ES-I3 (cell line): ENCODE measurements around the gene ANO1.
"Not testable (repeated sequence)": the region's sequence is repeated elsewhere in the genome, so short reads cannot be mapped to it uniquely, and the experiment has no call there.

Experiments
- H3K36me3 ChIP-seq: 2 replicates; pipeline ENCODE4 v1.6.1; 2013; ENCODE audit warnings: mild to moderate bottlenecking, low read length, control low read depth, moderate library complexity; ENCODE audit not compliant: insufficient read depth
- H3K4me1 ChIP-seq: 2 replicates; pipeline ENCODE4 v1.6.1; 2013; ENCODE audit warnings: mild to moderate bottlenecking, control low read depth, low read length; ENCODE audit not compliant: insufficient read depth
- H3K9ac ChIP-seq: 2 replicates; pipeline ENCODE4 v1.6.1; 2013; ENCODE audit warnings: low read depth, mild to moderate bottlenecking, low read length, moderate library complexity
- H3K9me3 ChIP-seq: 2 replicates; pipeline ENCODE4 v1.6.1; 2013; ENCODE audit warnings: mild to moderate bottlenecking, low read length, moderate library complexity; ENCODE audit not compliant: control insufficient read depth, insufficient read depth

ANO1 gene

GRCh38 chr11:70212227-70212811 lies 134.2 kb downstream of the ANO1 start:
- H3K9ac ChIP-seq = no peak overlapping the region

GRCh38 chr11:70217388-70217787 lies 139.3 kb downstream of the ANO1 start:
- H3K9me3 ChIP-seq, H3K9ac ChIP-seq, H3K36me3 ChIP-seq: not testable (repeated sequence)
- H3K4me1 ChIP-seq = peaks cover 13% of the 10 kb centered on the region

More at GRCh38 chr11:70212227-70212811, 134.2 kb downstream of the ANO1 start:
- Histone ChIP-seq H3K36me3 (peaks cover 9% of the 10 kb centered on the region), H3K9me3 (no peaks in the 10 kb centered on the region), H3K4me1 (peaks cover 34% of the 10 kb centered on the region)

DNA sequence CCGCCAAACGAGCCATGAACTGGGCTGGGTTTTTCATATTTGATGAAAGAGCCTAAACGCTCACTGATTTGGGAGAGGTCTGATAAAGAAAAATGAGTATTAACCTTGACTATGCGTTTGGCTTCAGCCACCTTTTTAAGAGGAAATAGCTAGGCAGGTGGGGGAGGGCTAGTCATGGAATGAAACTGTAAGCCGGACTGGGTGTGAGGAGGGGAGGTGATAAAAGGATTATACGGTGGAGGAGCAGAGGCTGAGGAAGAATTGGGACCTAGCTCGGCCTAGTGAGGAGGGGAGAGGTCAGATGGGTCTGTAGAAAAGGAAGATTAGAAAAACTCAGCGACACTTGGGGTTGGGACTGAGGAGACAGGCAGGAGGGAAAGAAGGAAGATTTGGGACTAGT lies 140.0 kb downstream of the ANO1 start:
- not testable (repeated sequence) for H3K9me3 ChIP-seq, H3K9ac ChIP-seq, H3K36me3 ChIP-seq, H3K4me1 ChIP-seq

DNA sequence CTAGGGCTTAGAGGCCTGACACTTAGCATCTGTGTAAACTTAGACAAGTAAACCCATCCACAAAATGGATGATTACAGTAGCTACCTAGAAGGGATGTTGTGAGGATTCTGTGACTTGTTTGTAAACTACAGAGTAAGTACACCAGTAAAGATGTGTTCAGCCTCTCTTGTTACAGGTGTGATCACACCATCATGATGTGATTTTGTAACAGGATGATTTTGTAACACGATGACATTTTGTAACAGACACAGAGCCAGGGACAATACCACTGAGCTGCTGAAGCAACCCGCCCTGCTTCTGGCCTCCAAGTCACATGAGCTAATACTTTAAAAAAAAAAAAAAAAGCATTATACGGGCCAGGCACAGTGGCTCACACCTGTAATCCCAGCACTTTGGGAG lies 142.0 kb downstream of the ANO1 start:
- peaks cover 3% of the 10 kb centered on the region; the same call in 1 of the 2 replicates for H3K4me1 ChIP-seq
- no peaks in the 10 kb centered on the region; the same call in 1 of the 2 replicates for H3K9me3 ChIP-seq
- no peak overlapping the region for H3K9ac ChIP-seq
- H3K36me3 ChIP-seq = no peaks in the 10 kb centered on the region

GRCh38 chr11:70220920-70221319 lies 142.8 kb downstream of the ANO1 start:
- Histone ChIP-seq H3K9ac (no peak overlapping the region), H3K4me1 (no peaks in the 10 kb centered on the region; the same call in 1 of the 2 replicates), H3K9me3 (no peaks in the 10 kb centered on the region; the same call in 1 of the 2 replicates), H3K36me3 (no peaks in the 10 kb centered on the region)

GRCh38 chr11:70225681-70226177 lies 147.6 kb downstream of the ANO1 start:
- Histone ChIP-seq H3K9me3 (no peaks in the 10 kb centered on the region), H3K4me1 (peaks cover 7% of the 10 kb centered on the region; the same call in 1 of the 2 replicates), H3K36me3 (no peaks in the 10 kb centered on the region), H3K9ac (no peak overlapping the region)

DNA sequence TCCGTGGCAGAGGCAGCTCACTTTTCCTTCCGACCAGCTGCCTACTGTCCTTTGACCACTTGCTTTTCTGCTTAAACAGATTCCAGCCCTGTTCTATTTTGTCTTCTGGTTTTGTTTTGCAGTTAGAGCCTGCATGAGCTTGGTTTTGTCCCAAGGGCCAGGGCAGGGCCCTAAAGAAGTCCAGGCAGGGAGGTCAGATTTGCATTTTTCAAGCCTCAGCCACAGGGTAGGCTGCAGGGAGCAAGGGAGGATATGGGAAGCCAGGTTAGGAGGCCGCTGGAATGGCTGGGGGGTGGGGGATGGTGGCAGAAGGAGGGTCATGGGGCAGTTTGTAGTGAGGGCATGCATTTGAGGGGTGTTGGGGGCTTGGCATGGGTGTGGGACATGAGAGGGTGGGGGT lies 148.1 kb downstream of the ANO1 start:
- peaks cover 7% of the 10 kb centered on the region; the same call in 1 of the 2 replicates for H3K4me1 ChIP-seq
- H3K9ac ChIP-seq = no peak overlapping the region
- no peaks in the 10 kb centered on the region for H3K9me3 ChIP-seq
- H3K36me3 ChIP-seq = no peaks in the 10 kb centered on the region

GRCh38 chr11:70226967-70227366 lies 148.8 kb downstream of the ANO1 start:
- Histone ChIP-seq H3K36me3 (no peaks in the 10 kb centered on the region), H3K9me3 (no peaks in the 10 kb centered on the region), H3K9ac (no peak overlapping the region), H3K4me1 (peaks cover 7% of the 10 kb centered on the region; the same call in 1 of the 2 replicates)

- Histone ChIP-seq H3K9me3 (no peaks in the 10 kb centered on the region), H3K9ac (no peak overlapping the region), H3K4me1 (peaks cover 7% of the 10 kb centered on the region; the same call in 1 of the 2 replicates), H3K36me3 (no peaks in the 10 kb centered on the region)
These were observed 151.6 kb downstream of the ANO1 start for GRCh38 chr11:70229737-70230136.

DNA sequence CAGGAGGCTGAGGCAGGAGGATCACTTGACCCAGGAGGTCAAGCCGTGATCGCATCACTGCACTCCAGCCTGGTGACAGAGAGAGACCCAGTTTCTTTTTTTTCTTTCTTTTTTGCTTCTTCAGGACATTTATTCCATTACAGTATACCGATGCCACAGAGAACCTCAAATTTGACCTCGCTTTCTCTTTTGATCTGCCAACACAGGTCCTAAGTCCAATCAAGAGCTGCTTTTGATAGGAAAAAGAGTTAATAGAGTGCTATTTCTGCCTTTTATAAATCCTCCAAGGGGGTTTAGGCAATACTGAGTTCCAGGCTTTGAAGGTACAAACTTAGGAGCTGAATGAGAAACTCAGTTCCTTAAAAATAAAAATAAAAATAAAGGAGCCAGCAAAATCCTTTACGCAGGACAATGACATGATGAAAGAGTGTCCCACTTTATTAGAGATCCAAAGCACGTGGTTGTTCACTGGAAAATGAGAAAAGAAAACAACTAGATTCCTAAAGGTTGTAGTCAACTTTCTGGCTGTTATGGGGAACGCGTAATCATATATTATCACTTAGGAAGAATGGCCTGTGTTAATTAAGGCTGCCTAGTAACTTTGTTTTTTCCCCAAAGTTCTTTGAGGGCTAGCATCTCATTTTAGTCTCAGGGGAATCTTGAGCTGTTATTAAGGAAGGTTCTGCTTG lies 152.2 kb downstream of the ANO1 start:
- H3K4me1 ChIP-seq = peaks cover 7% of the 10 kb centered on the region; the same call in 1 of the 2 replicates
- no peaks in the 10 kb centered on the region for H3K9me3 ChIP-seq
- no peaks in the 10 kb centered on the region for H3K36me3 ChIP-seq
- H3K9ac ChIP-seq = no peak overlapping the region

GRCh38 chr11:70230840-70231710 lies 153.0 kb downstream of the ANO1 start:
- peaks cover 7% of the 10 kb centered on the region; the same call in 1 of the 2 replicates for H3K4me1 ChIP-seq
- H3K9ac ChIP-seq = no peak overlapping the region
- H3K36me3 ChIP-seq = no peaks in the 10 kb centered on the region
- H3K9me3 ChIP-seq = no peaks in the 10 kb centered on the region

- H3K4me1 ChIP-seq = no peaks in the 10 kb centered on the region; the same call in 1 of the 2 replicates
- no peaks in the 10 kb centered on the region for H3K9me3 ChIP-seq
- H3K36me3 ChIP-seq = no peaks in the 10 kb centered on the region
- H3K9ac ChIP-seq = no peak overlapping the region
These were observed 154.9 kb downstream of the ANO1 start for GRCh38 chr11:70233034-70233433.

DNA sequence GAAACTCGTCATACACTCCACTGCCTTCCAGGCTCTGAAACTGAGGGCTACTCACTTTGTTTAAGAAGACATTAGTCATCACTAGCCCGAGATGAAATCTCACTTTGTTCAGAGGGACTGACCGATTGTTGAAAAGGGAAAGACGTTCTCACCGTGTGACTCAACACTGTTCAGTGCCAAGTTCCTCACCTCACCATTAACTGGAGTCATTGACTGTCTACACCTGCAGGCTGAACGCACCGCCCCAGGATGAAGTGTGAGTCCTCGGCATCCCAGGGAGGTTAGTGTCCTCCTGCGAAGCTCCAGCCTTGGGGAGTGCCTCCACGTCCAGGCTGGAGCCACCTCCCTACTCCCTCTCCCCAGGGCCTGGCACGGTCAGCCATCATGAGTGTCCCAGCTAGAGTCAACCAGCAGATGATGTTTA lies 155.4 kb downstream of the ANO1 start:
- no peaks in the 10 kb centered on the region for H3K9me3 ChIP-seq
- no peak overlapping the region for H3K9ac ChIP-seq
- no peaks in the 10 kb centered on the region for H3K36me3 ChIP-seq
- no peaks in the 10 kb centered on the region; the same call in 1 of the 2 replicates for H3K4me1 ChIP-seq

DNA sequence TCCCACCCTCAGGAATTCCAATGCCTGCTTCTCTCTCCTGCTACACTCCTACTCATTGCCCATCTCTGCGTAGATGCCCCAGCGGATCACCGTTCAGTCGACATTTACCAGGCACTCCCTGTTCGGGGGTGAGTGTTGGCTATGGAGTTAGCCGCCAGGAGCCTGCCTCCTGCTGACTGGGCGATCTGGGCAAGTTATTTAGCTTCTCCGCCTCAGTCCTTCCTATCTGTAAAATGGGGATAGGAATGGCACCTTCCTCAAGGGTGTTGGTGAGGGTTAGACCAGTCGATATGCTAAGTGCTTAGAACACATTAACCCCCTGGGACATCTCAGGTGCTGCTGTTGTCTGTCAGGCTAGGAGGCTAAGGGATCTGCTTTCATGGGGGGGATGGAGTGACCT lies 155.8 kb downstream of the ANO1 start:
- no peaks in the 10 kb centered on the region for H3K36me3 ChIP-seq
- no peak overlapping the region for H3K9ac ChIP-seq
- no peaks in the 10 kb centered on the region; the same call in 1 of the 2 replicates for H3K4me1 ChIP-seq
- H3K9me3 ChIP-seq = no peaks in the 10 kb centered on the region
